ENCODE data around the gene SERGEF. TPM values are rescaled to one million over a fixed set of nuclear protein-coding genes. Genes with fewer than 3 reads are reported as not detected.

The SERGEF gene
- total RNA-seq, 4 donors from 2014 or later, result 42.1 to 61.6 (median 53.9) TPM

DNA sequence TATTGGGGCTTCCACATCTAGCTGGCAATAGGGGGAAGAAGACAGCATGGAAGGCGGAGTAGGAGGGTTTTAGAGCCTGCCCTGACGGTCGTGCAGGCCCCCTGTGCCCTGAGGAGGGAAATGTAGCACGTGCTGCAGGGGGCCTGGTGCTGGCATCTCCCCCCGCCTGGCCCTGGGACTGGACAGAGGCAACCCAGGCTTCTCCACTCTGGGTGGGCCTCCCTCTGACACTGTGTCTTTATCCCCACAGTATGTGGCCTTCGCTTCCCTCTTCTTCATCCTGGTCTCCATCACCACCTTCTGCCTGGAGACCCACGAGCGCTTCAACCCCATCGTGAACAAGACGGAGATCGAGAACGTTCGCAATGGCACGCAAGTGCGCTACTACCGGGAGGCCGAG is 241.4 kb downstream of the SERGEF start:
- Histone ChIP-seq H3K4me3 (no peak overlapping the region), H3K9me3 (peaks cover 0 to 9% (median 0%) of the 10 kb centered on the region in 4 donors), H3K27me3 (no peaks in the 10 kb centered on the region), H3K27ac (no peak overlapping the region), H3K36me3 (no peaks in the 10 kb centered on the region), H3K4me1 (no peaks in the 10 kb centered on the region)
- no peak for TF ChIP-seq EP300 (IDR thresholded peaks at IDR 0.05)
- TF ChIP-seq, protein P1, sequence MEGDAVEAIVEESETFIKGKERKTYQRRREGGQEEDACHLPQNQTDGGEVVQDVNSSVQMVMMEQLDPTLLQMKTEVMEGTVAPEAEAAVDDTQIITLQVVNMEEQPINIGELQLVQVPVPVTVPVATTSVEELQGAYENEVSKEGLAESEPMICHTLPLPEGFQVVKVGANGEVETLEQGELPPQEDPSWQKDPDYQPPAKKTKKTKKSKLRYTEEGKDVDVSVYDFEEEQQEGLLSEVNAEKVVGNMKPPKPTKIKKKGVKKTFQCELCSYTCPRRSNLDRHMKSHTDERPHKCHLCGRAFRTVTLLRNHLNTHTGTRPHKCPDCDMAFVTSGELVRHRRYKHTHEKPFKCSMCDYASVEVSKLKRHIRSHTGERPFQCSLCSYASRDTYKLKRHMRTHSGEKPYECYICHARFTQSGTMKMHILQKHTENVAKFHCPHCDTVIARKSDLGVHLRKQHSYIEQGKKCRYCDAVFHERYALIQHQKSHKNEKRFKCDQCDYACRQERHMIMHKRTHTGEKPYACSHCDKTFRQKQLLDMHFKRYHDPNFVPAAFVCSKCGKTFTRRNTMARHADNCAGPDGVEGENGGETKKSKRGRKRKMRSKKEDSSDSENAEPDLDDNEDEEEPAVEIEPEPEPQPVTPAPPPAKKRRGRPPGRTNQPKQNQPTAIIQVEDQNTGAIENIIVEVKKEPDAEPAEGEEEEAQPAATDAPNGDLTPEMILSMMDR (IDR thresholded peaks at IDR 0.05), result no peak
- no peak for TF ChIP-seq POLR2A (IDR thresholded peaks at IDR 0.05)
- 92% methylated on average over 17 of the region's 17 CpGs for WGBS, 2 donors
- DNase-seq (ENCODE audit: low spot score in 2 of 2), result no peak

DNA sequence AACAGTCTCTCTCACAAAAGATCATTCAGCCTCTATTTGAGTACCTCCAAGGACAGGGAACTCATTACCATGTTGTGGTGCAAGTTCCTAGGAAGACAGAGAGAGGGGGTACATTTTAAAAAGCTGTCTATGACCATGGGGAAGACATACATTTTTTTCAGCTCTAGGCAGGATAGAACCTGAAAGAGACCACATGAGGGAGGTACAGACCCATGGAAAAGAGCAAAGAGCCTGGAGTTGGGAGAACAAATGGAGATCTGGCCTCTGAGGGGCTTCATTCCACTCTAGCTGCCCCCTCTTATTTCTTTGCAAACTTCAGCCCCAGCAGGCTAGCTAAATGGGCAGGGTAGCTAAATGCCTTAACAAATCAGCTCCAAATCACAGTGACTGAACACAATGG is 241.9 kb downstream of the SERGEF start:
- no peak overlapping the region for H3K27ac ChIP-seq
- H3K27me3 ChIP-seq, result no peaks in the 10 kb centered on the region
- DNase-seq (ENCODE audit: low spot score in 2 of 2), result no peak

DNA sequence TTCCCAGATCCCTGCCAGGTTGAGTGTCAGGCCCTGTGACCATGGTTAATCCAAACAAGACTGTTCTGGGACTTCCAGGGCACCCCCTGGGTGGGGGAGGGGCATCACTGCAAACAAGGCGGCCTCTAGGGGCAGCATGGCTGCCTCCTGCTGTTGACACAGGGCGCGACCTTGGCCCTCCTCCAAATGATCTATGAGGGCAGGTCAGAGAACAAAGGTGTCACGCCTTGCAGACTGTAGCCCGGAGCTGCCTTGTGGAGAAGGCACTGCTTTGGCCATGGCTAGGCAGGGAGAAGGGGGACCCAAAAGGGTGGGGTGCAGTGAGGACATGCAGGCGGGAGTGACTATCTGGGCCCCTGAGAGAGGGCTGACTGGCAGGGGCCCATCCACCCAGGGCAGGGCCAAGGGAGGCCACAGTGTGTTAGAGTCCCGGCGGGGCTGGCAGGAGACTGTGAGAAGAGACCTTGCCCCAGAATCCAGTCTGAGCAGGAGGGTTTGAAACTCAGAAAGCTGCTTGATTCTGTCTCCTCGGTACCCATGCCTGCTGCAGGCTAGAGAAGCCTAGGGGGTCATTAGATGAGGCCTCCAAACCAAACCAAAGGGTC is 242.7 kb downstream of the SERGEF start:
- no peak for TF ChIP-seq POLR2A (IDR thresholded peaks at IDR 0.05)
- TF ChIP-seq, protein P1 (IDR thresholded peaks at IDR 0.05), result peak in 1 of 5 experiments; percentile 6
- no peak for TF ChIP-seq EP300 (IDR thresholded peaks at IDR 0.05)
- DNase-seq (ENCODE audit: low spot score in 2 of 2), result no peak

More for the DNA sequence above, 241.9 kb downstream of the SERGEF start:
- Histone ChIP-seq H3K9me3 (peaks cover 0 to 9% (median 0%) of the 10 kb centered on the region in 4 donors), H3K4me1 (no peaks in the 10 kb centered on the region), H3K4me3 (no peak overlapping the region), H3K36me3 (no peaks in the 10 kb centered on the region)
- no peak for TF ChIP-seq EP300 (IDR thresholded peaks at IDR 0.05)
- TF ChIP-seq, protein P1 (IDR thresholded peaks at IDR 0.05), result no peak
- no peak for TF ChIP-seq POLR2A (IDR thresholded peaks at IDR 0.05)

DNA sequence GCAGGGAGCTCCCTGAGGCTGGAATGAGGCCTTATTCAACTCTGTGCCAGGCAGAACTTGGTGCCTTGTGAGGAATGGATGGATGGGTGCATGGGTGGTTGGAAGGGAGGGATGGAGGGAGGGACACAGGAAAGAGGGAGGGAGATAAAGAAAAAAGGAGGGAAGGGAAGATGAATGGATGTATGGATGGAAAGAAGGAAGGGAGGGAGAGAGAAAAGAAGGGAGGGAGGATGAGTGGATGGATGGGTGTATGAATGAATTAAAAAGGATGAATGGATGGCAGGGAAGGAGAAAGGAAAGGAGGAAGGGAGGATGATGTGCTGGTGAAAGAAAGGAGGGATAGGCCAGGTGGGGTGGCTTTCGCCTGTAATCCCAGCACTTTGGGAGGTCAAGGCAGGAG is 243.6 kb downstream of the SERGEF start:
- no peak overlapping the region for H3K4me3 ChIP-seq
- no peak overlapping the region for H3K27ac ChIP-seq
- 93 to 95% methylated on average over 1 of the region's 1 CpG for WGBS, 2 donors
- TF ChIP-seq EP300 (IDR thresholded peaks at IDR 0.05) (no peak), POLR2A (IDR thresholded peaks at IDR 0.05) (no peak)
- TF ChIP-seq, protein P1 (IDR thresholded peaks at IDR 0.05), result no peak
- DNase-seq (ENCODE audit: low spot score in 2 of 2), result no peak
- H3K36me3 ChIP-seq, result no peaks in the 10 kb centered on the region
- H3K27me3 ChIP-seq, result peaks cover 0 to 3% of the 10 kb centered on the region in 2 donors
- H3K9me3 ChIP-seq, result peaks cover 0 to 9% (median 0%) of the 10 kb centered on the region in 4 donors
- no peaks in the 10 kb centered on the region for H3K4me1 ChIP-seq

More for the DNA sequence above, 242.7 kb downstream of the SERGEF start:
- peaks cover 0 to 3% of the 10 kb centered on the region in 2 donors for H3K27me3 ChIP-seq
- H3K36me3 ChIP-seq, result no peaks in the 10 kb centered on the region
- peaks cover 0 to 9% (median 0%) of the 10 kb centered on the region in 4 donors for H3K9me3 ChIP-seq
- H3K27ac ChIP-seq, result no peak overlapping the region
- H3K4me1 ChIP-seq, result no peaks in the 10 kb centered on the region
- H3K4me3 ChIP-seq, result no peak overlapping the region
- 55 to 60% methylated on average over 9 of the region's 9 CpGs for WGBS, 2 donors

DNA sequence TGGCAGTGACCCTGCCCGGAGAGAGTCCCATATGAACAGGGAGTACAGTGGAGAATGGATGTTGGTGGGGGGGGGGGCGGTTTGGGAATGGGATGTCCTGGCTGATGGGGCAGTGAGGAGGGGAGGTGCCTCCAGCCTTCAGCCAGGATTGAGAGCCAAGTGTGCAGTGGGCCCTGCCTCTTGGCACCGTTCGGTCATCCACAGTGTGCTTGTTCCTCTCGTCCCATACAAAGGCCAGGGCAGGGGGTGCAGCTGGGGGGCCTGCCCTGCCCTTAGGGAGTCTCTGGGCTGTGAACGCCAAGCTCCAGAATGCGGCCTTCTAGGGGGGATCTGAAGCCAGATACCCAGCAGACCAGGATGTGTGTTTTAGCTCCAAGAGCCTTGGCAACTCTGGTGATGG is 244.3 kb downstream of the SERGEF start:
- no peak overlapping the region for H3K4me3 ChIP-seq
- H3K4me1 ChIP-seq, result no peaks in the 10 kb centered on the region
- H3K27me3 ChIP-seq, result peaks cover 0 to 3% of the 10 kb centered on the region in 2 donors
- peaks cover 0 to 3% (median 0%) of the 10 kb centered on the region in 4 donors for H3K9me3 ChIP-seq
- no peaks in the 10 kb centered on the region for H3K36me3 ChIP-seq
- H3K27ac ChIP-seq, result no peak overlapping the region
- WGBS, 2 donors, result 76 to 83% methylated on average over 6 to 7 of the region's 7 CpGs
- no peak for DNase-seq (ENCODE audit: low spot score in 2 of 2)
- TF ChIP-seq POLR2A (IDR thresholded peaks at IDR 0.05) (no peak), EP300 (IDR thresholded peaks at IDR 0.05) (no peak)
- TF ChIP-seq, protein P1 (IDR thresholded peaks at IDR 0.05), result no peak

Data from tibial nerve (tissue), 4 donors.